Dedifferentiated amniotic fluid mesenchymal stem cell (primary cell): Measurements from ENCODE around the gene RELL2.

Experiments
- DNase-seq: peaks from one replicate; pipeline ENCODE4 v3.0.0-alpha.2; 2016; ENCODE audit errors: extremely low spot score

The RELL2 gene

DNA sequence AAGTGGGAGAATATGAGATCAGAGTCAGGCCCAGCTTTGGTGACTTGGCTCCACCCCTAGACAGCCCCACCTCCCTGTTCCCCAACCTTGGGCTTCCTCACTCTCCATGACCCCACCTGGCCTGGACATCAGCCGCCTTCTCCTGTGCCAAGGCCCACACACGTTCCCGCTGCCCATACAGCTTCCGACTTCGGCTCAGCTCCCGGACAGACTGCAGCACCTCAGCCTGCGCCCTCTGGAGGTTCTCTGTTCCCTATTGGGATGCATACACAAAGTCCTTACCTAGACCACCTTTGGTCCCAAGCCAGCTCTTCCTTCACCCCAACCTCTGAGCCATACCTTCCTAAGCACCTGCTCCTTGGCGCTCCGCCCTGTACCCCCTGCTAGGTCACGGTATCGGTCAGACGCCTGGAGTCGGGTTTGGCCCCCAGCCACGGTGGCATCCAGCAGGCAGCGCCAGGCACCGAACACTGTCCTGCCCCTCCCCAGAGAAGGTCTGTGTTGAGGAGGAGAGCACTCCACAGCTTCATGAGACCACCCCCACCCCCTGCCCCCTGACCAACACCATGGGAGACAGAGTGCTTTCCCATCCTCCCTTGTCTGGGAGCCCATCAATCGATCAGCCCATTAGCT lies 12.4 kb downstream of the RELL2 start:
- no peak for DNase-seq

DNA sequence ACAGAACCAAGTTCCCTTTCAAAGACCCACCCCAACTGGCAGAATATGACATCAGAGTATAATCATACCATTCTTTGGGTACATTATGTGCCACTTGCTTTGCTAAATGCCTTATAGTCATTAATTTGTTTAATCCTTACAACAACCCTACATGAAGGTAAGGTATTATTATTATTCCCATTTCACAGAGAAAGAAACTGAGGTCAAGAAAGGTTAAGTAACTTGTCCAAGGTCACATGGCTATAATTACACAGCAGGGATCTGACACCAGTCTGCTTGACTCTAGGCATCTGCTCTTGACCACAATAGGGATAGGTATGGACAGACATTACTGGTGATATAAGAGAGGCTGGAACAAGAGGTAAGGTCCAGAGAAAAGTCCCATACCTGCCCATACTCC lies 13.2 kb downstream of the RELL2 start:
- no peak for DNase-seq

DNA sequence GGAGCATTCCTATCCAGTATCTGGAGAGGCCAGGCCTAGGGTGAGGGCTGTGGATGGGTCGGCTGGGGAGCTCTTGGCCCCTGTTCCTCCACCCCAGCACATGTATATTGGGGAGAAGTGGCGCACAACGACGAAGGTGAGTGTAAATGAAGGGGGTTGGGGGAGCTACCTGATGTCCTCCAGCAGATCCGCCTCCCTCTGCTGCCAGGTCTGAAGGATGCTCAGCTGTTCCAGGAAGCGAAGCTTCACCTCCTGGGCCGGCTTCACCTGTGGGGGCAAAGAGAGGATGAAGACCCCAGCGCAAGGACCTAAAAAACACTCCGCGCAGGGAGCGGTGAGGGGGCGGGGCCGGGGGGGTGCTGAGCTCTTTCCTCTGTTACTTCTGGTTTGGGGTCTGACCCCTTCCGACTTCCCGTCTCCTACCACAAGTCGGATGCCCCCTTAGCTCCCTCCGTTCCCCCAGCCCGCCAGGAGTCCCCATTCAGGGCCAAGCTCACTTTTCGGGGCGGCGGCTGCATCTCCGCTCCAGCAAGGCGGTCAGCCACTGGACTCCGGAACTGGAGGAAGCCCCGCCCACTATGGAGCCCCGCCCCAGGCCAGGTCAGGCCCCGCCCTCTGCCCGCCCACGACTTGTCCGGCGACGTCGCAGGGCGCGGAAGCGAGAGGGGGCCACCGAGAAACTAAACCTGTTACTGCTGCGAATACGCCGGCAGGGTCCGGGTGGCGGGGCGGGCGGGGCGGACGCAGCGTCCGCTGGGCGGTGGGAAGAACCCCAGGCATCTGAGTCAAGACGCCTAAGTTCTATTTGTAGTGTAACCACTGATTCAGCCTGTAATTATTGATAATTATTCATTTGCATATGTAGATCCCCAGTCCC lies 14.3 kb downstream of the RELL2 start, which contains the start of gene FCHSD1:
TSS of gene FCHSD1 (minus strand) at position 568 of the 877 bp plus-strand sequence. CDS start at position 518, 50 bp downstream.
- peak; percentile 61 for DNase-seq

DNA sequence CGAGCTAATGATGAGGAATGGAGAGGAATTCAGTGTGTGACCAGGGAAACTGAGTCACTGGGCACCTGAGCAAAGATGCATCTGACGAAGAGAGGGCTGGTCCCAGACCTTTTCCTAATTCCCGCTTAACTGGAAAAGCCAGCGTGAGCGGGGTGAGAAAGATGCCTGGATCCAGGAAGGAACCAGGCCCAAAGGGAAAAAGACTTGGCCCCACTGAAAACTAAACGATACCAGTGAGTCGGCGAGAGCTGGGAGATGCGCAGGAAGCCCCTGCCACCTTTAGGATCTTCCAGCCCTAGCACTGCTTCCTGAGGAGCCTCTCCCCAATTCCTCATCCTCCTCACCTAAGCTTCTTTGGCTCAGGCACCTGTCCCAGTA lies 14.9 kb downstream of the RELL2 start:
- no peak for DNase-seq

DNA sequence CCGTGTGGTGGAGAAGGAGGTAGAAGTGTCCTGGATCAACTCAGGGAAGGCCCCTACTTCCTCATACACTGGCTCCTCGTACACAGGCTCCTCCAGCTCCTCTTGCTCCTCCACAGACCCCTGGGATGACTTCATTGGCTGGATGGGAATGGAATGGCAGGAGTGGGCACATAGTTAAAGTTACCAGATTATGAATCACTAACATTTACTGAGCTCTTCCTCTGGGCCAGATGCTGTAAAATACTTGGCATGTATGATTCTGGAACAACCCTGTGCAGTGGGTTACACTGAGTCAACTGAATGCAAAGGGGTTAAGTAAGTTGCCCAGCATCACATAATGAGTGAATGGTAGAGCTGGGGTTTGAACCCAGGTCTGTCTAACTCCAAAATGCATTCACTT lies 17.5 kb downstream of the RELL2 start:
- peak; percentile 62 for DNase-seq

DNA sequence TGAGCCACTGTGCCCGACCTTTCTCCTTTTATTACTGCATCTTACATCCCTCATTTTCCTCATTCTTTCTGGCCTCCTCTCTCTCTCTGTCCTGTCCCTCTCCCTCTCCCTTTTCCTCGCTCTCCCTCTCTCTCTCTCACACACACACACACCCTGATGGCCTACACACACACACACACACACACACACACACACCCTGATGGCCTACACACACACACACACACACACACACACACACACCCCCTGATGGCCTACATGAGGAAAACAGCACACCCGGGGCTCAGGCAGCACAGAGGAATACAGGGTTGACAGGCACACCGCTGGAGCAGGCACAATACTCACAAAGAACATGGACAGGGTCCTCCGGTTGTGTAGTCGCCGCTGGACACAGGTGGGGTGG lies 18.2 kb downstream of the RELL2 start:
- DNase-seq = no peak

DNA sequence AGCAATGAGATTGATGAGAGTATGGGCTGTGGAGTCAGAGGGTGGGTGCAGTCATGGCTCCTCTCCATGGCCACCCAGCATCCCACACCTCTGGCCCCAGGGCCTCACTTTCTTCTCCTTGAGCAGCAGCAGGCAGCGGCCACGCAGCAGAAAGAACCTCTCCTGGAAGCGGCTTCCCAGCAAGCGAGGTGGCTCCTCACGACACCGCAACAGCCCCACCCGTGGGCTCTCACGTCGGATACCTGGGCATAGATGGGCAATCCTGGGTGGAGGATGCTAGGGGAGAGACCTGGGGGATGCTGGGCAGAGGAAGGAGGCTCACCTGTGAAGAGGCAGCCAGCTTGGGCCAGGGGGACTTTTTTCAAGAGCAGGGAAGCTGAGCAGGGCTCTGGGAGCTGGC lies 19.6 kb downstream of the RELL2 start:
- DNase-seq = no peak

DNA sequence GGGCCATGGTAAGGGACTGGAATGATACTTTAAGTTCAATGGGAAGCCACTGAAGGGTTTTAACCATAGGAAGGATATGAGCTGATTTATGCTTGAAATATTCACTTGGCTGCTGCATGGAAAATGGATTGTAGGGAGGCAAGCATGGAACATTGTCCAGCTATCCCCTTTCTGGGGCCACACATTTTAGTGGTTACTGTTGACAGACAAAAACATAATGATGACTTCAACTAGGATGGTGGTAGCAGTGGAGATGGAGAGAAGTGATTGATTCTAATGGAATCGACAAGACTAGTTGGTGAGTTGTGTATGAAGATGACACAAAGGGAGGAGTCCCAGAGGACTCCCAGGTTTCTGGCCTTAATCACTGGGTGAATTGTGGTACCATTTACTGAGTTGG lies 20.6 kb downstream of the RELL2 start:
- DNase-seq = no peak

DNA sequence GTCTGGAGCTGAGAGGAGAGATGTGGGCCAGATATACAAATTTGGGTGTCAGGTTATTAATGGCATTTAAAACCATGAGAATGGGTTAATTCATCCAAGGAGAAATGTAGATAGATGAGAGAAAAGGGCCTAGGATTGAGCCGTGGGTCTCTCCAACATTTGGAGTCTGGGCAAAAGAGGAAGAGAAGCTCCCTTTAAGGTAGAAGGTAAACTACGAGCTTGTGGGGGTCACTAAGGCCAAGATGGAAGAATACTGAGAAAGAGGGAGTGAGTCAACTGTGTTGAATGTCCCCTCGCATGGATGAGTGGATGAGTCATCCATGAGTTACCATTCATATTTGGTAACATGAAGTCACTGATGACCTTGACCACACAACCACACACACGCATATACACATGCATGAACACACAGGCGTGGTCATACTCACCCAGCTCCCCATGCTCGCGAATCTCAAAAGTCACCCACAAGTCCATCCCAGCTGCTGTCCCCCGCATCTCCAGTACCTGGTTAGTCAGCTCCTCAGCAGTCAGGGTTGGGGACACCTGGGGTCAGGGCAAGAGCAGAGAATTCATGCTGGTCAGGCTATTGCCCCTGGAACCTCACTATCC lies 21.2 kb downstream of the RELL2 start:
- DNase-seq = peak; percentile 22

DNA sequence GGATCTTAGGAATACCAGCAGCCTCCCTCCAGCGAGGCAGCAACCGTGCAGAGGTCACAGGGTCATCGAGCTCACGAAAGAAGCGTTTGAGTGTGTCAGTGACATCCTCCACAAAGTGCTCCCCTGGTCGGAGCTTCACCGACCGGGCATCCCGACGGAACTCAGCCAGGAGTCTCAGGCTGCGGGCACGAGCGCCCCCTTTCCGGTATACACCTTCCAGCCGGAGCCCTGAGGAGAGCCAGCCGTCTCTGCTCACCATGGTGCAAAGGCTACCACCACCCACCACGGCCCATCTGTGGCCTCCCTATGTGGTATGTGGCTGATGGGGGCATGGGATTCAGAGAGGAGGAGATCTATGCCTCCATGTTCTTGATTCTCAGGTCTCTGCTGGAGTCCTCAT lies 25.2 kb downstream of the RELL2 start:
- no peak for DNase-seq

DNA sequence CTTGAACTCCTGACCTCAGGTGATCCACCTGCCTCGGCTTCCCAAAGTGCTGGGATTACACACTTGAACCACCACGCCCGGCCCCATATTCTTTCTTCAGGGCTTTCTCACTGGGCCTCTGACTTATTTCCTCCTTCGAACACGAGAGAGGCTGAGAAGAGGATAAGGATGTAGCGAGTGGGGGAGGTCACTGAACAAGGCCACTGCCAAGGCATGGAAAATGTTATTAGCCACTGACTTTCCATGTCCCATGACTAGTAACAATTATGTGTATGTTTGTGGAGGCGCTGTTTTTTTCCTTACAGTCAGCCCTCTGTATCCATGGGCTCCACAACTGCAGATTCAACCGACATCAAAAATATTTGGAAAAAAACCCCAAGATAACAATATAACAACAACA lies 26.7 kb downstream of the RELL2 start:
- no peak for DNase-seq

DNA sequence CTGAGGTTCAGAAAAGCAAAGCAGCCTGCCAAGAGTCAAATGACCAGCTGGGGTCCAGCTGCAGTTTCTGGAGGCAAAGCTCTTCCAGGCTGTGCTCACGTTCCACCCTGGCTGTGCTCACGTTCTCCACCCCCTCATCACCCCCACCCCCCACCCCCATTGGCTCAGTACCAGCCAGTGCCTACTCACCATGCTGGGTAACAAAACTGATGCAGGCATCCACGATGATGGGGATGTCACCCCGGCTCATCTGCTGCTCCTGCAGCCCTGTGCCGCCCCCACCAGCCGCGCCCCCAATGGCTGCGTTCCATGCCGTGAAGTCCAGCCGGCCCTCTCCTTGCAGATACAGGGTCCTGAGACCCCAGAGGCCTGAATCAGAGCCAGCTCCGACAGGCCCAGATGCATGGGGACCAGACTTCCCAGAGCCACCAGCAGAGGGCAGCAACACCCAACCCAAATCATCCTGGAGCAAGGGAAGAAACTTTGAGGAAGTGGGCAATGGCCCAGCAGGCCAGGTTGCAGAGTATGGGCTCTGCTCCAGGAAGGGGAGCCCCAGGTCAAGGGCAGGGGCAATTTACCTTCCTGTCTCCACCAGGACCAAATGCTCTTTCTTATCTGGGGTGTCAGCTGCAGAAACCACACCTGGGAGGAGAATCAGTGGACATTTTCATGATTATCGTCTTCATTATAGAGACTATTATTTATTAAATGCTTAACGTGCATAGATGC lies 28.1 kb downstream of the RELL2 start:
- DNase-seq = peak; percentile 61

DNA sequence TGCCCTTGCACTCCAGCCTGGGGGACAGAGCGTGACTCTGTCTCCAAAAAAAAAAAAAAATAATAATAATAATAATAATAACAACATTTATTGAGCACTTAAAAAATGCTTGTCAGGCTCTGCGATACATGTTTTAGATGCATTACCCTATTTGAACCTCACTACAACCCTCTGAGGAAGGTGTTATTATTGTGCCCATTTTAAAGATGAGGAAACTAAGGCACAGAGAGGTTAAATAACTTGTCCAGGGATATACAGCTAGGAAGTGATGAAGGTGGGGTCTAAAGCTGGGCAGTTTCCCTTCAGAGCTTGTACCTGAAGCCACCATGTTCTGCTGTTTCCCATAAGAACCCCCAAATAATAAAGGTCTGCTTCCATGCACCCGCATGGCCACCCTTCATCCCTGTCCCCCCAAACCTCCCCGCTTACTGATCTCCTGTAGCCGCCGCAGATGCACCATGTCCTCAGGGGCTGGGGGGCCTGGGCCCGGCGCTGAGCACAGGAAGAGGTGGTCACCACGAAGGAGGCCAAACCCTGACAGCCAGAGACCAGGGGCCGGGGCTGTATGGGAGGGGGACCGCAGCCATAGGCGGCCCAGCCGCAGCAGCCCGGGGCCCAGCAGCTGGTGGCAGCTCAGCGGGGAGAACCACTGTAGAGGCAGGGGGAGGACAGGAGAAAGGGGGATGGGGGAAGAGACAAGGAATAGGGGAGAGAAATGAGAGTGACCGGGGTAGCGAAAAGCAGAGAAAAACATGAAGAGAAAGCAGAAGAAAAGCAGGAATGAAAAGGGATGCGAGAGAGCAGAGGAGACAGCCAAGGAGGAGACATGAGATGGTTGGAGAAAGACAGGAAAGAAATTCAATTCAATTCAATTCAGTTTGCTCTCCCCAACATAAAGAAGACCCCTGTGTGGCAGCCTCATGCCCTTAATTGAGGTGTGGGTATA lies 29.5 kb downstream of the RELL2 start:
- no peak for DNase-seq

DNA sequence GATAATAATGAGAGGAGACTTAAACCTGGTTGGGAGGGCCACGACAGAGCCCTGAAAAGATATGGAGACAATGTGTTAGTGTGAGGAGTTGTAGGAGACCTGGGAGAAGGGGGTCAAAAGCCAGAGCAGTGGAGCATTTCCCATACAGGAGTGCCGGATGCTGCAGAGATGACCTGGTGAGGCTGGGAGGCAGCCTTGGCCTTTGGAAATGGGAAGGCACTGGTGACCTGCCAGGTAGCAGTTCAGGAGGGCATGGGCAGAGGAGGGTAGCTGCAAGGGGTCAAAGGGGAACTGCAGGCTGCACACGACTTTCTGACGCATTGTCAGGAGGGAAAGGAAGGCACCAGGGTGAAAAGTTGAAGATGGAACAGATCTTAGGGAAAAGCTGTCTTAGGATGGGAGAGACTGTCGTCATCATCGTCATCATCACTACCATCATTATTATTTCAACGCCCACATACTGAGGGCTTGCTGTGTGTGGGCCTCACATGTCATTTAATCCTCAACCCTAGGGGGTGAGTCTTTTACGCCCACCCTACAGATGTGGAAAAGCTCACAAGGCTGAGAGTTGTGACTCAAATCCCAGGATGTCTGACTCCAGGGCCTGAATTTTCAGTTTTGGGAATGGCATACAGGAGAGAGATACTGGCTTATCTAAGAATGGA lies 31.9 kb downstream of the RELL2 start:
- DNase-seq = no peak

DNA sequence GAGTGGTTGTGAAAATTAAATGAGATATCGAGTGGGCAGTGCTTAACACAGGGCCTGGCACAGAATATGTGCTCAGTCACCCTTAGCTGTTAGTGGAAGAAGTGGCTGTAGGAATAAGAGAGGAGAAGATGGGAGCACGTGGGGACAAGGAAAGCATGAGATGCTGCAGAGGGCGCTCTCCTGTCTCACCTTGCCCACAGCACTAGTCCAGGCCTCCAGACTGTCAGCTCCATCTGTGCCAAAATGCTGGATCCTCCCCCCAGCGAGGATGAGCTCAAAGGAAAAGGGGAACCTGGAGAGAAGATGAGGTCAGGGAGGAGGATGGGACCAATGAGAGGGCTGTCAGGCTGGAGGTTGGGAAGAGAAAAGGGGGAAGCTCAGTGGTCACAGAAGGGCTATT lies 32.7 kb downstream of the RELL2 start:
- DNase-seq = no peak

DNA sequence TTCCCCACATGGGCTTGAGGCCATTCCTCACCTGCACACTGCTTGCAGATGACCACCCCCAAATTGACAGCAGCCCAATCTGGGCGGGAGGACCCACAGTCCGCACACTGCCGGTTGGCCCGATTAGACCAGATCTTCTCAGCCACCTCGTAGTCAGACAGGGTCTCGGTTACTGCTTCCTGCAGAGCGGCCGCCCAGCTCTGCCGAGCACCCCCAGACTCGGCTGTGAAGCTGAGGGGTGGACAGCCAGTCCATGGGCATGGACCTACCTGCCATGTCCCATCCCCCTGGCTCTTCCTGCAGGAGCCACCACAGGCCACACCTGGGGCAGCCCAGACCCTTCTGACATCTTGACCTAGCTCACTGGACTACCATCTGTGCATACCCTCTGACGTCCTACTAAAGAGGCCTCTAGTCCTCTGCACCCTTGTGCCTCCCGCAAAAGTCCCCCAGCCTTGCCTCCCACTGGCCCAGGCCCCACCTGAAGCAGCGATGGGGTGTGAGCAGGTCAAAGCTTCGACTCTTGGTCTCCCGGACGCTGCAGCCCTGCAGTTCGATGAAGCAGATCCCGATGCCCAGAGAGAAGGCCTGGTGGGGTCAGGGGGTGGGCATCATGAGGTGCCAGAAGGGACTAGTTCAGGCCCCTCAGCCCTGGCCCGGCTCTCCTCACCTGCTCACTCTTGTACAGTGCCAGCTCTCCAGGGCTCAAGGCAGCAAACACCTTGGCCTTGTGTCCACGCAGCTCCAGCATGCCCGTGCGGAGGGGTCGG lies 35.5 kb downstream of the RELL2 start:
- DNase-seq = no peak

DNA sequence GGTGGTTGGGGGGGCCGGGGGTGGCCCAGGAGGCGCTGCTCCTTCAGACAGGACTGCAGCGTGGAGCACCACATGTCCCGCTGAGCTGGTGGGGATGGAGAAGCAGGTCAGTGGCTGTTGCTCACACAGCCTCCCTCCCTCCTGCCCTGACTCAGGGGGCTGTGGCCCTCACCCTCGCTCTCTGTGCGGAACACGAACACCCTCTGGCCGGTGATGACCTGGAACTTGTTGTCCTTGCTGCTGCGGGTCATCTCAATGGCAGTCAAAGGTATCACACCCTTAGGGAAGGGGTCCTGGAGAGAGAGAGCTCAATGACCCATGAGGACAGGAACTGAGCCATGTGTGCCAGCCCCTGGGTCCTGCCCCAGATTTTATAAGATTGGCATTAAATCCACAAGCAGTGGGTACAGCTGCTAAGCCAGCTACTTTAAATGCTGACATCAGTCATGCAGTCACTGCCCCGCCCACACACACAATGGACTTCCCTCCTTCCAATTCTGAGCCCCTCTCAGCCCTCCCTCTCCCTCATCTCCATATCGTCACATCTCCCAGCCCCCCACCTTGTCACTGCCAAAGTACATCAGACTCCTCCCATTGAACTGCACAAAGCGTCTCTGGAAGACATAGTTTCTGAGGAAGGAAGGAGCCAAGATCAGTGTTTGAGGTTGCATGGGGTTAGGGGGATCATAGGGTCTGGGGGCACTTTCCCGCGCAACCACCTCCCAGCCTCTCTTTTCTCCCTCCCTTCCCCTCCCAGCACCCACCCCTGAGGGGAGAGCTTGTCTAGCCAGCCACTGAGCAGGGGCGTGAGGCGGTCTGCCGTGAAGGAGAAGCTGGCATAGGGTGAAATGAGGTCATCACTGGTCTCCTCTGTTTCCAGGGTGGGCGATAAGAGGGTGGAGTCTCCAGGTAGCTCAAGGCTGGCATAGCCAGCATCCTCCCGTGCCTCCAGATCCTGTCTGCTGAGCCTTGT lies 36.3 kb downstream of the RELL2 start:
- no peak for DNase-seq

DNA sequence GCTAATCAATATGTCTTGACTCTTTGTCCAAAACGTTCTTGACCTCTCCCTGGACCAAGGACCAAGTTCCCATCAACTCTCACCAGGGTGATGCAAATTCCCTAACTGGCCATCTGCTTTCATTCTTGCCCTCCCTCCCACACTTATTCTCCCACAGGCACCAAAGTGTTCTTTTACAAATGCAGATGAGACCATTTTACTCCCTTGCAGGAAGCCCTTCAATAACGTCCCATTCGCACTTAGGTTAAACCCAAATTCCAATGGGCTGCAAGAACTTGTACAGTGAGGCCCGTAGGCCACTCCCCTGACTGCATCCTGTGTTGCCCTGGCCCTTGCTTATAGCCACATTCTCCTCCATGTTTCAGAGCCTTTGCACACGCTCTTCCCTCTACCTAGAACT lies 38.0 kb downstream of the RELL2 start:
- DNase-seq = no peak

DNA sequence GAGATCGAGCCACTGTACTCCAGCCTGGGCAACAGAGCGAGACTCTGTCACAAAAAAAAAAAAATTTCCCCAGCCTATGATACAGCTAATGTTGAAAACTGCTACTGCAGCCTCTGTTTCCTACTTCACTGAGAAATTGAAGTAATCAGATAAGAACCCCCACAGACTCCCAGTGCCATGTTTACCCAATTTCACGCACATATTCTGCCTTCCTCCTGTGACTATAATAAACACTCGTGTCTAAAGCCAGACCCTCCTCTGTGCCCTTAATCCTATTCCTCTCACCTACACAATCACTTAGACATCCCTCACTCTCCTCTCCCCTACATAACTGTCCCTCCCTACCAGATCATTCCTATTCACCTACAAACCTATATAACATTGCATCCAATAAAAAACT lies 38.9 kb downstream of the RELL2 start:
- DNase-seq = no peak
